LHCN-M2 (cell line): ENCODE results near the gene LRCH4. TPM values are rescaled to one million over a fixed set of nuclear protein-coding genes. Genes with fewer than 3 reads are reported as not detected.
"Not testable (repeated sequence)": the region's sequence is repeated elsewhere in the genome, so short reads cannot be mapped to it uniquely, and the experiment has no call there.

Experiments used
- DNase-seq: peaks from one replicate; pipeline ENCODE4 v3.0.0-alpha.2; 2012; ENCODE audit warnings: low read depth
- total RNA-seq: library from RNA; depleted of rRNA; stranded (reverse); fragments of >200 nt; gene quantifications from 2 replicates; pipeline ENCODE4 v1.2.3, GENCODE V29; 2014; rRNA removed

The LRCH4 gene
- total RNA-seq, 1 experiment from 2014 or later: 92.0 TPM

DNA sequence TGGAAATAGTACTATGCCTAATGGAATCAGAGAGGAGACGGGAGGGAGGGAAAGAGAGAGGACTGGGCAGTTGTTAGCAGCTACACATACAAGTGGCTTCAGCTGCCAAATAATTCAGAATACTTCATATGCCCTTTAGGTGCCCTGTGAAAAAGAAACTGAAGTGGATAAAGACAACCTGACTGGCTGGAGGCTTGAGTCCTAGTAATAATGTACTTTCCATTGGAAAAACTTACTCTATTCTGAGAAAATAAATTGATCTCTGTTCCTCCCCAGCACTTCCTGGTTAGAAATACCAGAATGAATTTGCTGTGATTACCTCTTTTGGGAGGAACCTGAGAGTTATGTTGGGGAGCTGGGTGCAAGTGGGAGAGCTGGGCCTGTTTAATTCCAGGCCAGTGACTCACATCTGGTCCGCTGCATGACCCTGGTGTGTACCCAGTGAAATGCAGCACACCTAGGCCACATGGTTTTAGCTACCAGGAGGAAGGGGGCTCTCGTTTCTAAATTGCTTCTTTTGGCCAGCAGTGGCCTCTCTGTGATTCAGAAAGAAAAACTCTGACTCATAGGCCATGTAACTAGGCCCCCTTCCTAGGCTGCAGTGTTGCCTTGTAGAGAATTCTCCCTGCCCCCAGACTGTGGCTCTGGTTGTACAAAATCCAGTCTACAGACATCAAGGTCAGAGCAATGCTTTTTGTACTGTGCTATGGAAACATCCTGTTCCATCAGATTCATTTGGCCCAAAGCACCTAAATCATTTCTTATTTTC lies 40.4 kb downstream of the LRCH4 start:
- peak; percentile 93 for DNase-seq

DNA sequence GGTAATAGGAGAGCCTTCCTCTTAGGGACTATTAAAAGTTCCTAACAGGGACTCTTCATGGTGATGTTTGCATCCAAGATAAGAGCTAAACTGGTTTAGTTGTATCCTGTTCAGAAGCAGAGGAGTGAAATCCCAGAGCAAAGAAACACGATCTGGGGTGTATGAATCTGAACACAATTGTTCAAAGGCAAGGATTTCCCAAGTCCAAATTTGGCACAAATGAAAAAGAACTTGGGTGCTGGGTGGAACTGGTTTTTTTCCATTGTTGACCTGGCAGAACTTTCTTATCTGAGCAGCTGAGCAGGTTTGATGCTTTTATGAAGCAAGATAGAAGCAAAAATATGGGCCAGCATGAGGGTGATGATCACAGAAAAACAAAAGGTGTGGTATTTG lies 41.0 kb downstream of the LRCH4 start:
- DNase-seq: peak; percentile 46

DNA sequence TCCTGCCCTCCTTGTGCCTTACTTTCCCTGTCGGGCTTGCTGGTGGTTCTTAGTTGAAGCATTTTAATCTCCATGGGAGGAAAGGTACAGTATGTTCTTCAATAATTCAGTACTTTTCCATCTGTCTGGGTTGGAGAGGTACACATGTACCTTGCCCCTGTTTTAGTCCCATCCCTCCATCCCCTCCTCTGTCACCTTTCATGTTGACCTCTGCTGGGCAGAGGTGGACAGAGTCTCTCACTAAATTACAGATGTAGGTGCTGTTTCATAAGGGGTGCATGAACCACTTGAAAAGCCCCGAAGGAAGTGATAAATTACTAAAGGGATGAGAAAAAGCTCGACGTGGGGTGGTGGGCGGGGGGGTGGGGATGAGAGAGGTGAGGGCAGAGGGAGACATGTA lies 41.5 kb downstream of the LRCH4 start:
- no peak for DNase-seq

DNA sequence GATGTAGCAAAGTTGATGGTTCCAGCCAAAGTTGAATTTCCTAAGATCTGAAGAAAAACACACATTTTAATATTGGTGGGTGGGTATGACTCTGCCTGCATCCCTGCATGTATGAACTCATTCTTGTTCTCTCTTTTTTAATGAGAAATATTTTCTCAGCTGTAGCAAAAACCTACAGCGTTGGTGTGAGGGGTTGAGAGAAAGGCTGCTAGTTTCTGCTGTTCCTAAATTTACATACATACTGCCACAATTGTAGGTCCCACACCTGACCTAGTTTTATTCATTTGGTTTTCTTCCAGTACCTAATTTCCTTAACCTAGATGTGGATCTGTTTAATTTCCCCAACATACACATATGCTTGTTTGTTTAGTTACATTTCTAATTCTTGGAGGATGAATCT lies 42.3 kb downstream of the LRCH4 start:
- DNase-seq: no peak

DNA sequence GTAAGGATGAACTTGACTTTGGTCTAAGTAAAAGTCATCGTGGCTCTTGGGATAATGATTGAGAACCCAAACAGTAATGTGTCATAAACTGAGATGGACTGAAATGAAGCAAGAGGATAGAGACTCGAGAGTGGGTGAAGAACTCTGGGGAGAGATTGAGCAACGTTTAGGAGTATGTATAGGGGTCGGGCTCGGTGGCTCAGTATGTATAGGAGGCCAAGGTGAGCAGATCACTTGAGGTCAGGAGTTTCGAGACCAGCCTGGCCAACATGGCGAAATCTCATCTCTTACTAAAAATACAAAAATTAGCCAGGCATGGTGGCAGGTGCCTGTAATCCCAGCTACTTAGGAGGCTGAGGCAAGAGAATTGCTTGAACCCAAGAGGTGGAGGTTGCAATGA lies 44.6 kb downstream of the LRCH4 start:
- not testable (repeated sequence) for DNase-seq

DNA sequence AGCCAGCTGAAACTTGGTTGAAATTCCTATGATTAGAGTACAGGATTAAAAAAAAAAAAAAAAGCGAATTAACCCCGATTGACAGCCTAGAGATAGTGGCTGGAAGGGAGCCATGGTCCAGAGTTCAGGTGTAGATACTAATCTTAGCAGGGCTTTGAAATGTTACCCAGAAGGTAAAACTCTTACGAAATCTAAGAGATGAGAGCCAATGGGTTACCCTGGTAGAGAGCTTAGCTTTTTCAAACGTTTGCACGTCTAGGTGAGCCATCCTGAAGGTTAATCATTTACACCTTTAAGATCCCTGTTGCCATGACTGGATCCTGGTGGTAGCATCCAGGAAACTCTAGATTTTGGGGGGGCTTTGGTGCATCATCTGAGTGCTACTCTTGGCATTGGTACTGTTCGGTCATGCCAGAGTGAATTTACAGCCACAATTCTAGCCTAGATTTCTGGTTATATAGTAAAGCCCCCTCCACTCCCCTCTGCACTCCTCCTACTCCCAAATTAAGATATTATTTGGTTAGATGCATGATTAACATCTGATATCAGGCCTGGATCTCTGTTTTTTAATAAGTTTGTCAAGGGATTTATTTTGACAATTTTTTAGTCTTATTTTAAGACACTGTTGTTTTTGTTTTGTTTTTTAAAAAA lies 45.7 kb downstream of the LRCH4 start:
- no peak for DNase-seq

DNA sequence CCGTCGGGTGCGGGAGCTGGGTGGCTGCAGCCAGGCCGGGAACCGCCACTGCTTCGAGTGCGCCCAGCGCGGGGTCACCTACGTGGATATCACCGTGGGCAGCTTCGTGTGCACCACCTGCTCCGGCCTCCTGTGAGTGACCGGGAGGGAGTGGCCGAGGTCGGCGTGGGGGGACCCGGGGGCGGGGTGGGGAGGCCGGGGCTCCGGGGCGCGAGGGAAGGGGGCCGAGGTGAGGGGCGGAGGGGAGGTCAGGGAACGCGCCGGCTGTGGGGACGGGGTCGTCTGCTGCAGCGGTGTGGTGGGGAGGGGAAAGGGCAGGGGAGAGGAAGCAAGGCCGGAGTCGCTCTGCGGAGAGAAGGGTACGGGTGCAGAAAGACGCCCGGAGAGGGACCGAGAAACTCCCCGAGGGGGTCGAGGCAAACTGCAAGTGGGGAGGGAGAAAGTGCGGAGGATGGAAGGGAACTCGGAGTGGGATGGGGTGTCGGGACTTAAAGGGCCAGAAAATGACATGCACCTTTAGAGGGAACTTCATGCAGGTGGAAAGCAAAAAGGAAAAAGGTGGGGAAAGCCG lies 46.4 kb downstream of the LRCH4 start:
- DNase-seq: no peak

DNA sequence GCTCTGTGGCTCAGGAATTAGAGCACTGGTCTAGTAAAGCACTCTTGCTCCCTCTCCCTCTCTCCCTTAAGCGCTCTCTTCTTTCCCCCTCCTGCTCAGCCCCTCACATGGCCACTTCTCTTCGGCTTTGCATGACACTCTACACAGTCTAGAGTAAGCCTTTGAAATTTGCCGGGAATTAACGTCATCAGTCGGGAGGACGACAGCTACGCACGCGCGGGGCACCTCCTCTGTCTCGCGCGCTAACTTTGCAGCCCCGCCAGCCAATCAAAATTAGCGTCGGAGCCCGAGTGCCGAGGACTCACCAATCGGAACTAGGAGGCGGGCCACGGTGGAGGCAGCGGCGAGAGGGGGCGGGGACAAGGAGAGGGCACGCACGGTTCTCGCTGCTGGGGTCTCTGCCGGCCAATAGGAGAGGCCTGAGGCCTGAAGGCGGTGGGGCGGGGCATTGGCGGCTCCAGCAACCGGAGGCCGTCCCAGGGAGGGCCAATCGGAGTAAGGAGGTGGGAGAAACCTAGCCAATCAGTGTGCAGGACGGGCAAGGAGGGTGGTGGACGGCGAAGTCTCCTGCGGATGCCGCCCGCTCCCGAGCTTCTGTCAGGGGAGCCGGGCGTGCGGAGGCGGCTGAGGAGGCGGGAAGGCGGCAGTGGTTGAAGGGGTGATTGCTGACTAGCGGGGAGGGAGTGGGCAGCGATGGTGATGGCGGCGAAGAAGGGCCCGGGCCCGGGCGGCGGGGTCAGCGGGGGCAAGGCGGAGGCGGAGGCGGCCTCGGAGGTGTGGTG lies 47.1 kb downstream of the LRCH4 start, which contains the start of gene AGFG2:
Gene AGFG2, plus strand, starts transcription at position 550 of the 782 bp plus-strand sequence. Its CDS starts 144 bp downstream, at position 694.
- DNase-seq: peak; percentile 100

DNA sequence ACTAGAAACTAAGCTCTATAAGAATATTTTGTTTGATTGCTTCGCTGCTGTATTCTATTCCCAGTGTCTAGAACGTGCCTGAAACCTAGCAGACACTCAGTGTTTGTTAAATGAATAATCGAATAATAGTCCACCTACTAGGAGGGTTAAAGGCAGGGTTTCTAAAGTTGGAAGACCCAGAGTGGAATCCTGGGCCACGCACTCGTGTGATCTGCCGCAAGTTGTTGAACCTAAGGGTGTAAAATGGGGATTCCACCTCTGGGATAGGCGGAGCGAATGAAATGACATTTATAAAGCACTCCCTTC lies 47.6 kb downstream of the LRCH4 start:
- no peak for DNase-seq

DNA sequence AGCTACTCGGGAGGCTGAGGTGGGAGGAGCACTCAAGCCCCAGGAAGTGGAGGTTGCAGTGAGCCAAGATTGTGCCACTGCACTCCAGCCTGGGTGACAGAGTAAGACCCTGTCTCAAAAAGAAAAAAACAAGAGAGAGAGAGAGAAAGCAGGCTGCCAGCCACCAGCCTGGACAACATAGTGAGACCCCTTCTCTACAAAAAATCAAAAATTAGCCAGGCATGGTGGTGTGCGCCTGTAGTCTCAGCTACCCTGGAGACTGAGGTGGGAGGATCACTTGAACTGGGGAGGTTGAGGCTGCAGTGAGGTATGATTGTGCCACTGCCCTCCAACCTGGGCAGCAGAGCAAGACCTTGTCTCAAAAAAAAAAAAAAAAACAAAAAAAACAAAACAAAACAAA lies 49.2 kb downstream of the LRCH4 start:
- DNase-seq: not testable (repeated sequence)

DNA sequence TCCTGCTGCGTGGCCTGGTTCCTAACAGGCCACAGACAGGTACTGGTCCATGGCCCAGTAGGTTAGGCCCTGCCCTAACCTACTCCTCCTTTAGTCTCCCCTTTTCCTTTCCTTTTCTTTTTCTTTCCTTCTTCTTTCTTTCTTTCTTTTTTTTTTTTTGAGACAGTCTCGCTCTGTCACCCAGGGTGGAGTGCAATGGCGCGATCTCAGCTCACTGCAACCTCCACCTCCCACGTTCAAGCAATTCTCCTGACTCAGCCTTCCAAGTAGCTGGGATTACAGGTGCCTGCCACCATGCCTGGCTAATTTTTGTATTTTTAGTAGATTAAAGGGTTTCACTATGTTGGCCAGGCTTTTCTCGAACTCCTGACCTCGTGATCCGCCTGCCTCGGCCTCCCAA lies 49.9 kb downstream of the LRCH4 start:
- not testable (repeated sequence) for DNase-seq

DNA sequence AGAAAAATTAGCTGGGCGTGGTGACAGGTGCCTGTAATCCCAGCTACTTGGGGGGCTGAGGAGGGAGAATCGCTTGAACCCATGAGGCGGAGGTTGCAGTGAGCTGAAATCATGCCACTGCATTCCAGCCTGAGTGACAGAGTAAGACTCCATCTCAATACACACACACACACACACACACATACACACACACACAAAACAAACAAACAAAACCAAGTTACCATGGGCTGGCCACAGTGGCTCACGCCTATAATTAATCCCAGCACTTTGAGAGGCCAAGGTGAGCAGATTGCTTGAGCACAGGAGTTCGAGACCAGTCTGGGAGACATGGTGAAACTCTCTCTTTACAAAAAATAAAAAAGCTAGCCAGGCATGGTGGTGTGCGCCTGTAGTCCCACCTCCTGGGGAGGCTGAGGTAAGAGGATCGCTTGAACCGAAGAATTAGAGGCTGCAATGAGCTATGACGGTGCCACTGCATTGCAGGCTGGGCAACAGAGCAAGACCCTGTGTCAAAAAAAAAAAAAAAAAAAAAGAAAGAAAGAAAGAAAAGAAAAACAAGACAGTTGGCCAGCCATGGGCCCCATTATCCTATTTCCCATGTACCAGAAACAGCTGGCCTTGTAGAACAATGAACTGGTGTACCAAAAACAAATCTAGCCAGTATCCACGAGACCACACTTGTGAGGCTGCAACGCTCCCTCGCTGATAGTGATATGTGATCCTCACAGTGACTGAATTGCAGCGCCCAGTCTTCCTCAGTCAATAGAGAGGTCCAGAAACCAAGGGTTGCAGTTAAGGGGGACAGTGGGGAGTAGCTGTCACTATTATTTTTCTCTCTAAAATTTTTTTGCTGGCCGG lies 53.5 kb downstream of the LRCH4 start:
- DNase-seq: no peak

DNA sequence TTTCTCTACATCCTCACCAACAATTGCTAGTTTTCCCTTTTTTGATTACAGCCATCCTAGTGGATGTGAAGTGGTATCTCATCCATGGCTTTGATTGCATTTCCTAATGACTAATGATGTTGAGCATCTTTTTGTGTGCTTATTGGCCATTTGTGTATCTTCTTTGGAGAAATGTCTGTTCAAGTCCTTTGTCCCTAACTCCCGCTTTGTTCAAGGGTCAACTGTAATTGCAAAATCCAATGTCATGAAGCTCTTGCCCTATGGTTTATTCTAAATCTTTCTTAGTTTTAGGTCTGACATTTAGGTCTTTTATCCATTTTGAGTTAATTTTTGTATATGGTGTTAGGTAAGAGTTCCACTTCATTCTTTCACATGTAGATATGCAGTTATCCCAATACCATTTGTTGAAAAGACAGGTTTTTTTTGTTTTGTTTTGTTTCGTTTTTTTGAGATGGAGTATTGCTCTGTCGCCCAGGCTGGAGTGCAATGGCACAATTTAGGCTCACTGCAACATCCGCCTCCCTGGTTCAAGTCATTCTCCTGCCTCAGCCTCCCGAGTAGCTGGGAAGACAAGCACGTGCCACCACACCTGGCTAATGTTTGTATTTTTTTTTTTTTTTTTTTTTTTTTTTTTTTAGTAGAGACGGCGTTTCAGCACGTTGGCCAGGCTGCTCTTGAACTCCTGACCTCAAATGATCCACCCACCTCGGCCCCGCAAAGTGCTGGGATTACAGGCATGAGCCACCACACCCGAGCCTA lies 57.6 kb downstream of the LRCH4 start:
- DNase-seq: not testable (repeated sequence)

Other genes starting within 250 kb of the LRCH4 start
- 15.7 and 20.1 TPM in 2 replicates for gene PILRB, start 228.0 kb downstream of the LRCH4 start, total RNA-seq
- gene PILRA, start 212.6 kb downstream of the LRCH4 start, total RNA-seq: not detected in 2 replicates
- 1.9 and 4.2 TPM in 2 replicates for gene ZCWPW1, start 157.4 kb downstream of the LRCH4 start, total RNA-seq
- 59.0 and 63.9 TPM in 2 replicates for gene MEPCE, start 156.3 kb downstream of the LRCH4 start, total RNA-seq
- gene PPP1R35, start 149.6 kb downstream of the LRCH4 start, total RNA-seq: 68.5 and 71.6 TPM in 2 replicates
- gene SPACDR, start 121.9 kb downstream of the LRCH4 start, total RNA-seq: not detected in 2 replicates
- 41.3 and 51.7 TPM in 2 replicates for gene TSC22D4, start 106.9 kb downstream of the LRCH4 start, total RNA-seq
- 0.13 and 0.23 TPM in 2 replicates for gene NYAP1, start 102.2 kb downstream of the LRCH4 start, total RNA-seq
- 23.0 and 28.0 TPM in 2 replicates for gene AGFG2, start 46.9 kb downstream of the LRCH4 start, total RNA-seq
- gene SAP25, start 12.2 kb downstream of the LRCH4 start, total RNA-seq: 2.4 TPM in 1 of 2 replicates, not detected in the other
- gene FBXO24, start 199 bp upstream of the LRCH4 start, total RNA-seq: 0.38 and 0.92 TPM in 2 replicates
- 4.7 and 5.2 TPM in 2 replicates for gene PCOLCE, start 16.2 kb upstream of the LRCH4 start, total RNA-seq
- 15.8 and 21.5 TPM in 2 replicates for gene MOSPD3, start 26.4 kb upstream of the LRCH4 start, total RNA-seq
- 1.3 TPM in 2 replicates for gene TFR2, start 55.4 kb upstream of the LRCH4 start, total RNA-seq
- not detected in 2 replicates for gene ACTL6B, start 70.3 kb upstream of the LRCH4 start, total RNA-seq
- gene GNB2, start 87.6 kb upstream of the LRCH4 start, total RNA-seq: 176 and 205 TPM in 2 replicates
- 23.3 and 28.0 TPM in 2 replicates for gene GIGYF1, start 108.1 kb upstream of the LRCH4 start, total RNA-seq
- 66.3 and 68.8 TPM in 2 replicates for gene POP7, start 120.0 kb upstream of the LRCH4 start, total RNA-seq
- 0.11 TPM in 1 of 2 replicates, not detected in the other for gene EPO, start 134.3 kb upstream of the LRCH4 start, total RNA-seq
- not detected in 2 replicates for gene ZAN, start 147.5 kb upstream of the LRCH4 start, total RNA-seq
- gene EPHB4, start 241.4 kb upstream of the LRCH4 start, total RNA-seq: 84.2 and 92.0 TPM in 2 replicates